Neuron (in vitro differentiated cells): ENCODE measurements around the gene BDNF.
"Not testable (repeated sequence)": the region's sequence is repeated elsewhere in the genome, so short reads cannot be mapped to it uniquely, and the experiment has no call there.

ENCODE experiments used
- H2AFZ ChIP-seq: one replicate; pipeline ENCODE4 v1.6.1; 2013; ENCODE audit warnings: low read depth, mild to moderate bottlenecking, inconsistent platforms, low read length, moderate library complexity
- H3K27me3 ChIP-seq: one replicate; pipeline ENCODE4 v1.6.1; 2013; ENCODE audit warnings: low read length; ENCODE audit not compliant: insufficient read depth
- H3K36me3 ChIP-seq: one replicate; pipeline ENCODE4 v1.6.1; 2013; ENCODE audit warnings: low read length; ENCODE audit not compliant: insufficient read depth
- H3K4me1 ChIP-seq: one replicate; pipeline ENCODE4 v1.6.1; 2013; ENCODE audit warnings: low read length; ENCODE audit not compliant: insufficient read depth
- H3K4me3 ChIP-seq: 2 replicates; pipeline ENCODE4 v1.5.1; 2013; ENCODE audit warnings: mild to moderate bottlenecking, low read length, moderate library complexity
- H3K9me3 ChIP-seq: one replicate; pipeline ENCODE4 v1.6.1; 2013; ENCODE audit warnings: low read length

BDNF gene

DNA sequence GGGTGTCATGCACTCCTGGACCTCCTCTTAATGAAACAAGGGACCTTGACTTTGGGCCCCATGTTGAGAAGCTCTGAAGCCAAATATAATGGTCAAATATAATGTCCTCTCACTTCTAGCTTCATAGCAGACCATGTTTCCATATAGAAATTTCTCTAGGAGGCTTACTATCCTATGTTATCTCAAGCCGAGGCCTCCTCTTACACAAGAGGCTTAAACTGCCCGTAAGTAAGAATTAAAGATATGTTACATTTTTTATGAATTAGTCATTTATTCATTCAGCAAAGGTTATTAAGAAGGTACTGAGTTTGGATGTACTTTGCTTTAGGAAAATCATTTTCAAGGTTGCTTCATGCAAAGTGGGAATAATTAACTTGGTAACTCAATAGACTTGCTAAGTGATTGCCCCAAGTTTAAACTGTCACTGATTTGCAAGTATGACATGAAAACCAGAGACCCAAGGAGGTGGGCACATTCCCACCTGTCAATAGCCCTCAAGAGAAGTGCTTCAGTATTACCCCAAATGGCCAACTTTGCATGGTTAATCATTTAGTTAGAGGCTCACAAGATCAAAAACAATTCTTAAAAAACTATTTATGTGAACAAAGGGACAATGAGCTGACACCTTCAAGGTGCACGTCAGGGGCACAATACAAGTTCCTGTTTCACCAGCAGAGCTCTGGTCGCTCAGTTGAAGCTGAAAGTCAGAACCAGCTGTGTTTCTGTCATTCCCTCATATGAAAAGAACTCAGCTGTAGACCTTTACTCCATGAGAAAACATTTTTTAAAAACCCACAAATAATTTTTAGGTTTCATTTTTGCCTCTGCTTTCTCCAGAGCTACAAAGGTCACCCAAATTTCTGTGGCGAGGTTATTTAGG, 20.9 kb downstream of the BDNF start:
- H3K4me1 ChIP-seq = no peaks in the 10 kb centered on the region
- no peaks in the 10 kb centered on the region for H3K36me3 ChIP-seq
- H3K4me3 ChIP-seq = no peak overlapping the region
- no peak overlapping the region for H2AFZ ChIP-seq
- H3K9me3 ChIP-seq = no peaks in the 10 kb centered on the region
- no peaks in the 10 kb centered on the region for H3K27me3 ChIP-seq

DNA sequence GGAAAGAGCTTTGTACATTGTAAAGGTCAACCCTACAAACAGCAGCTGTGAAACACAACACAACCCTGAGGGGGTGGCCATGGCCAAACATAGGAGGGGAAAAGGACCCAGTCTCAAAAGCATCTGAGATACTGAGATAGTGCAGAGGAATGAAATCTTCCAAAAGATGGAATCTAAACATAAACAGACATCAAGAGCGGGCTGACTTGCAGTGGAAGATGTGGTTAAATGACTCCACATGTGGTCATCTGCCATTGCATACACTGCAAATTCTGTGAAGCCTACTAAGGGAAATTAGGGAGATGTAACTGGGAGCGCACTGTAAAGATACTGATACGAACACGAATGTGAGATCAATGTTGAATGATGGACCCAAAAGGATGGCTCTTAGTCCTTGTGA, 22.0 kb downstream of the BDNF start:
- Histone ChIP-seq H3K27me3 (no peaks in the 10 kb centered on the region), H3K4me3 (no peak overlapping the region), H3K4me1 (no peaks in the 10 kb centered on the region), H3K9me3 (no peaks in the 10 kb centered on the region), H3K36me3 (no peaks in the 10 kb centered on the region), H2AFZ (no peak overlapping the region)

DNA sequence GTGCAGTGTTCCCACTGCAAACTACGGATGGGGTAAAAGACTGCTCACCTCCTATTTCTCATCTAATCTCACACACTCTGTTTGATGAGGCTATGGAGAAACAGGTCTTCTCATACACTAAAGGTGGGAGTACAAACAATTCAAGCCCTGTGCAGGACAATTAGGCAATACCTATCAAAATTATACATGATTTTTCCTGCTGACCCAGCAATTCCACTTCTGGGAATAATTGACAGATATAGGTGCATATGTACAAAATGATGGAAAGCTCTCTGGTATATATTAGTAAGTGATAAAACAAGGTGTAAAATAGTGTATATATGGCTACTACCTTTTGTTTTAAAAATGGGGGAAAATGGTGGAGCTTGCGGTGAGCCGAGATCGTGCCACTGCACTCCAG, 23.1 kb downstream of the BDNF start:
- Histone ChIP-seq H3K9me3 (no peaks in the 10 kb centered on the region), H2AFZ (no peak overlapping the region), H3K27me3 (no peaks in the 10 kb centered on the region), H3K36me3 (no peaks in the 10 kb centered on the region), H3K4me1 (no peaks in the 10 kb centered on the region), H3K4me3 (no peak overlapping the region)

DNA sequence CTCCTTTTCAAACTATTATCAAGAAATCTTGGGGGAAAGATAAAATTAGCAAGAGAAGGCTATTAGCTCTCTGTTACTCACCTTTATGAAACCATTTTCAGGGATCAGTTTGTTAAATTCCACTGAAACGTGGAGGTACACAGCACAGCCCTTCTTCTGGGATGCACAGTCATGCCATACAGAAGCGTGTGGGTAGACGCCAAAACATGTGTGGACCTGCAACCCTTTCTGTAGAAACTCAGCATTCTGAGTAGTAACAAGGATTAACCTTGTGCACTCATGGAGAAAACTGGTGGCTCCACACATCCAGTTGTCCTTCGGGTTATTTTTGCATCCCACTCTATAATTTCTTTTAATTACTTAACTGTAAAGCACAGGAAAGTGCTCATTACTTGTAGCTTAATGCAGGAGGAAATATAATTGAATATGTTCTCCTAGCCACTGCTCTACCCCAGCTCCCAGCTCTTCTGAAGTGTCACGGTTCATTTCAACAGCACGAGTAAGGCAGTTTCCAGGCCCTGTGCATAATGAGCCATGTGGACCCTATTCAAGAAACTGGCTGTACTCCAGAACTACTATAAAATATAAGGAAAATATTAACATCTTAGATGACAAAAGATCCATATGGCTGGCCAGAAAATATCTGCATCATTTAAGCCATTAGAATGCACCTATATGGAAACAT, 26.1 kb downstream of the BDNF start:
- Histone ChIP-seq H3K4me1 (no peaks in the 10 kb centered on the region), H3K27me3 (no peaks in the 10 kb centered on the region), H2AFZ (no peak overlapping the region), H3K4me3 (no peak overlapping the region), H3K9me3 (no peaks in the 10 kb centered on the region), H3K36me3 (no peaks in the 10 kb centered on the region)

DNA sequence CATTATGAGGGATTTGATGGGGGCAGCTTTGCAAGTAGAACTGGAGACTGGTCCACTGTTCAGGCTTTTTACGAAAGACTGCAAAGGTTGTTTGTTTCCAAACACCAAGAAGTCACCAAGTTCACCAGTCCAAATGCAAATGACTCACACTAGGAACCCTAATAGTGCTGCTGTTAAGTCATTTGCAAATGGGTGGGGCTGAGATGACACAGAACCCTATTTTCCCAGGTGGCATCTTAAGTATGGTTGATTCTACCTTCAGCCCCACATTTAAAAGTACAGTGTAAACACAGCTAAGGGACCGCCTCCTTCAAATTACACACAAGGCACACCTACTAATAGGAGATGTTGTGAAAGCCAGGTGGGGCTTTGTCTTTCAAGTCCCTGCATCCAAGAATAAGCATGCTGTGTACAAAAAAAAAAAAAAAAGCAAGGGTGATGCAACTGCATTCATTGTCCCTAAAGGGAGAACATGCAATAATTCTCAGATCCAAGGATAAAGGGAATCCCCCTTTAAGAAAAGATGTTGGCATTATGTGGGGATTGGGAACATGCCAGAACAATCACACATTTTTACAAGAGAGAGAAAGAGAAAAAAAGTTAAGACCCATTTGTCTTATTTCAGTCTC, 27.3 kb downstream of the BDNF start:
- no peaks in the 10 kb centered on the region for H3K27me3 ChIP-seq
- H3K4me1 ChIP-seq = no peaks in the 10 kb centered on the region
- no peaks in the 10 kb centered on the region for H3K9me3 ChIP-seq
- no peak overlapping the region for H3K4me3 ChIP-seq
- no peaks in the 10 kb centered on the region for H3K36me3 ChIP-seq
- H2AFZ ChIP-seq = no peak overlapping the region

DNA sequence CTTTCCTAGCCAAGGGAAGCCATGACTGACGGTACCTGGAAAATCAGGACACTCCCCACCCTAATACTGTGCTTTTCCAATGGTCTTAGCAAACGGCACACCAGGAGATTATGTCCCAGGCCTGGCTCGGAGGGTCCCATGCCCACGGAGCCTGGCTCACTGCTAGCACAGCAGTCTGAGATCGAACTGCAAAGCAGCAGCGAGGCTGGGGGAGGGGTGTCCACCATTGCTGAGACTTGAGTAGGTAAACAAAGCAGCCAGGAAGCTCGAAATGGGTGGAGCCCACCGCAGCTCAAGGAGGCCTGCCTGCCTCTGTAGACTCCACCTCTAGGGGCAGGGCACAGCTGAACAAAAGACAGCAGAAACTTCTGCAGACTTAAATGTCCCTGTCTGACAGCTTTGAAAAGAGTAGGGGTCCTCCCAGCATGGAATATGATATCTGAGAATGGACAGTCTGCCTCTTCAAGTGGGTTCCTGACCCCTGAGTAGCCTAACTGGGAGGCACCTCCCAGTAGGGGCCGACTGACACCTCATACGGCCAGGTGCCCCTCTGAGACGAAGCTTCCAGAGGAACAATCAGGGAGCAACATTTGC, 34.6 kb downstream of the BDNF start:
- not testable (repeated sequence) for H3K9me3 ChIP-seq, H3K4me1 ChIP-seq, H2AFZ ChIP-seq, H3K27me3 ChIP-seq, H3K36me3 ChIP-seq, H3K4me3 ChIP-seq

DNA sequence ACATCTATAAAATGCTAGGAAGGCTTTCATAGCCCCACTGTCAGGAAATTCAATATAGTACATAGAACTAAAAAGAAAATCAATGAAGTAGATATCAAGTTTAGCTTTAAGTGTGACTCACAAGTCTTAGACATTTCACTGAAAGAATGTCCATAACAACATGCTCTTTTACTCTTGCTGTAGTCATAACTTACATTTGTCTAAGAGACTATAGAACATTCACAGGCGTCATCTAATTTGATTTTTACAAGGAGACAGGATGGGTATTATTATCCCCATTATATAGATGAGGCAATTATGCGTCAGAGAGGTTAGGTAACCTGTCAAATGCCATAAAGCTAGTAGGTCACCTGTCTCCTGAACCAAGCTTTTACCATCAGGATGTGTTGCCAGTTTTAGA, 36.9 kb downstream of the BDNF start:
- H3K4me3 ChIP-seq = no peak overlapping the region
- no peak overlapping the region for H2AFZ ChIP-seq
- no peaks in the 10 kb centered on the region for H3K4me1 ChIP-seq
- H3K9me3 ChIP-seq = no peaks in the 10 kb centered on the region
- H3K27me3 ChIP-seq = no peaks in the 10 kb centered on the region
- H3K36me3 ChIP-seq = no peaks in the 10 kb centered on the region

DNA sequence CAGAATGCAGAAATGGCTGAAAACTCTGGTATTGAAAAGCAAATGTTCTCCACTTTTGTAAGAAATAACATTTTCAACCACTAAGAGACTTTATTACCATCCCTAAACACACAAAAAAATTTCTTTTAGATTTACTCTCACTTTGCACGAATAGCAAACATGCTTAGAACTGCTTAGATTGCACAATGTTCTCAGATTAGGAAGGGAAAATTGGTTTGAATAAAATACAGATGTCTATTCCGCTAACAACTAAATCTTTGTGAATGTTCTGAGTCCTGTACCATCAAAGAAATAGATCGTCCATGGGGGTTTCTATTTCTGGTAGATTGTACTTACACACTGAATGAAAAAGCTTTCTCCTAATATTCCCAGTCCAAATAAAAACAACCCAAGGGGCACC, 40.1 kb downstream of the BDNF start:
- no peak overlapping the region for H2AFZ ChIP-seq
- H3K4me3 ChIP-seq = no peak overlapping the region
- peaks cover 1% of the 10 kb centered on the region for H3K9me3 ChIP-seq
- H3K4me1 ChIP-seq = peaks cover under 1% of the 10 kb centered on the region
- no peaks in the 10 kb centered on the region for H3K36me3 ChIP-seq
- H3K27me3 ChIP-seq = no peaks in the 10 kb centered on the region

DNA sequence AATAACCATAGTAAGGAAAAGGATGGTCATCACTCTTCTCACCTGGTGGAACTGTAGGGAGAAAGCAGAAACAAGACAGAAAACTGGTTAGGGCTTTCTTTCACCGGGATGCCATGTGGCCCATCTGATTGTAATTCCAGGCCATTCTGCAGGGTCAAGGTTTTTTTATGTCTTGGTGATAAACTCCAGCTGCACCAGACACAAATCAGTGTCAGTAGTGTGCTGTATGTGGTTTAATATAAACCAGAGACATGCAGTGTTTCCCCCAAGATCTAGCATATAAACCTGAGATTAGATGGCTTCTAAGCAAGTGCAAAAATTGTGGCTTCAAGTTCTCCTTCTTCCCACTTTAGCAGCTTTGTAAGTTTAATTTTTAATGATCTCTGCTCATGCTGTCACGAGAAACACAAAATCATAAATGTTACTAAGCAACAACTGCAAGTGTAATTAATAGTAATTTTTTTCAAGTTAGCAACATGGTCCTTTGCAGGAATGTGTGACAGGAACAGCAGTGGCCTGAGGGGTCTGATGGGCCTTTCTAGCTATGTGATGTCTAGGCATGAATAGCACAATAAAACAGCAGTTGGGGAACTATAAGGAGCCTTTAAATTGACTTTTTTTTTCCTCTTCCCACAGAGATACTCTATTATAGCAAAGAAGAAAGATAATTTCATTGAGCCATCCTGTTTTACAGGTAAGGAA, 41.6 kb downstream of the BDNF start:
- H3K9me3 ChIP-seq = peaks cover 1% of the 10 kb centered on the region
- no peaks in the 10 kb centered on the region for H3K27me3 ChIP-seq
- H2AFZ ChIP-seq = no peak overlapping the region
- H3K4me3 ChIP-seq = no peak overlapping the region
- peaks cover 10% of the 10 kb centered on the region for H3K4me1 ChIP-seq
- no peaks in the 10 kb centered on the region for H3K36me3 ChIP-seq

DNA sequence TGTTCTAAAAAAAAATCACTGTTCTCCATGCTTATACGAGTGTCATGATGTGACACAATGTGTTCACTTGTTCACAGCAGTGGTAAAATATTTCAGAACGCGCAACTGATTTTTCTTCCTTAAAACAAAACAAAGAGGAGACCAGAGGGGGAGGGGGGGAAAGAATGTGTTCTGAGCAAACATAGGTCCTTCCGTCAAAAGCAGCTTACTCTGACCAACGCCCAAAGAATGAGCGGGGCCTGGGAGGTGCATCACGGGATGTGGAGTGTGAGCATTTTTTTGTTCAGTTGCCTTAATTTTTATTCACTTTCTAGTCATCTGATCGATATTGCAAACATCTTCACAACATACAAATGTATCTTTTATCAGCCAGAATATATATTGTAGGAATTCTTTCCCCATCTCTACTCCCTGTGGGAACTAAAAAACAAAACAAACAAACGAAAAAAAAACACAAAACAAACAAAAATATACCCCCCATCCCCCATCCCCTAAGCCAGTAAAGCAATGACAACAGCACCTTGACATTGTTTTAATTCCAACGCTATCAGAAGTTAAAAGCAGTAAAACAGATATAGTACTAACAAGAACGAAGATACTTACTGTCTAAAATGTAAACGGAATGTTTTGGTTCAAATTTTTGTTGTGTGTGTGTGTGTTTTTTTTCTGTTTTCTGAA, 43.3 kb downstream of the BDNF start:
- H3K36me3 ChIP-seq = no peaks in the 10 kb centered on the region
- H3K27me3 ChIP-seq = no peaks in the 10 kb centered on the region
- H3K4me3 ChIP-seq = no peak overlapping the region
- H3K9me3 ChIP-seq = peaks cover 1% of the 10 kb centered on the region
- peaks cover 10% of the 10 kb centered on the region for H3K4me1 ChIP-seq
- no peak overlapping the region for H2AFZ ChIP-seq

DNA sequence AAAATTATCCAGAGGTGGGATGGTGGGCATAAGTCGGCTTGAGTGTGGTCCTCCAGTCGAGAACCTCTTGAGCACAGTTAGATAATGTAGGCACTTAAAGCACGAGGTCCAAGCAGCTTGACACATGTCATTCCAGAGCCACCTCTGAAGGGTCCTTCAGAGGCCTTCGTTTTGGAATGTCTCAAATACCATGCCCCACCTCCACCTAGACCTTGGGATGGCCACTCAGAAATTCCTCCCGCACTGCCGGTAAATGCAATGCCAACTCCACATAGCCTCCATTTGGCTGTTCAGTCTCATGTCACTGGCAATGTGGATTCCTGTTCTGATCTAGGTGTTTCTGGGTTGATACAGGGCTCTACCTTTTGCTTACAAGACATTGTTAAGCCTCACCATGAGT, 43.9 kb downstream of the BDNF start:
- H3K4me3 ChIP-seq = no peak overlapping the region
- no peak overlapping the region for H2AFZ ChIP-seq
- H3K36me3 ChIP-seq = no peaks in the 10 kb centered on the region
- peaks cover 1% of the 10 kb centered on the region for H3K9me3 ChIP-seq
- no peaks in the 10 kb centered on the region for H3K27me3 ChIP-seq
- H3K4me1 ChIP-seq = peaks cover 10% of the 10 kb centered on the region

DNA sequence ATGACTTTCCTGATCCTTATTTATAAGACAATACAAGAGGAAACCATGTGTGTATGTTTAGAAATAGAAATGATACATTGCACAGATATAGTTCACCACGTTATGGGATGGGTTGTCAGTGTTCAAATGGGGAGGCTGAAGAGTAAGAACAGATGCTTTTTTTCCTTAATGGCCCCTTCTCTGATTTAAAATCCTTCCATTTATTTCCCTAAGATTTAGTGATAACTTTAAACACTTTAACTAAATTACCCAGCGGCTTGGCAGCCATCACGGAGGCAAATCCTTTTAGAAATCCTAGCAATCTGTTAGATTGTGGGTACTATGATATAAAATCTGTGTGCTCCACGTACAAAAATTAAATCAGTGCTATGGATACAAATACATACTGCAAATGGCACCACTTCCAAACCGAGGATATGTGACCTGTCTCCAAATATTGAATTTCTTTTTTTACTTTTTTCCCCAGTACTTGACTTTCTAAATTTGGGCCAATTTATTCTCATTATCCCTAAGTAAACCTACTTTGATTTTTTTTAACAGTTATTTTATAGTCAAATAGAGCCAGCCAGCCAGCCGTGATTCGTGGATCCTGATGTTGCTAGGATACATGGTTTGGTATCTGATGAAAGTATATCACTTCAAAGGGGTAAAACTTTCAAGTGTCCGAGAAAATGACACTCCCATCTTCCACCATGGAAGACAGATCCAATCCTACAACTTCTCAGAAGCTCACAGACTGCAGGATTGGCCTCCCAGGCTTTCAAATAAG, 46.1 kb downstream of the BDNF start:
- H3K27me3 ChIP-seq = no peaks in the 10 kb centered on the region
- peaks cover 10% of the 10 kb centered on the region for H3K4me1 ChIP-seq
- H3K9me3 ChIP-seq = peaks cover 1% of the 10 kb centered on the region
- H2AFZ ChIP-seq = no peak overlapping the region
- H3K4me3 ChIP-seq = no peak overlapping the region
- no peaks in the 10 kb centered on the region for H3K36me3 ChIP-seq
